T-helper 22 cell (primary cell): Measurements from ENCODE around the gene L3MBTL2.

Source experiments
- DNase-seq: peaks from one replicate; pipeline ENCODE4 v3.0.0-alpha.2; 2020; ENCODE audit warnings: low read depth

Gene L3MBTL2

DNA sequence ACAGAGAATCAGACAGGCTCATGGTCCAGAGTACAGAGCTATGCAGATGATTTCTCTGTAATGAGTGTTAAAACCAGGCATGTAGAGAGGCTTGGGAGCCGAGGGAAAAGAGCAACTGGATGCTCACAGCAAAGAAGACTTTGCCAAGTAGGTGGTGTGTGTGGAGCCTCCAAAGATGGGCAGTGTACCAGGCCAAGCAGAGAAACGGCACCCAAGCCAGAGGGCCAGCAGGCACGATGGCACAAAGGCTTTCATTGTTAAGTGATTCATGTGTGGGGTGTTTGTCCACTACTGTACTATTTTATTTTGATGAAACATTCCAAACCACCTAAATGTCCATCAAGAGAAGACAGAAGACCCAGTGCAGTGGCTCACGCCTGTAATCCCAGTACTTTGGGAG is 69.7 kb downstream of the L3MBTL2 start:
- no peak for DNase-seq

DNA sequence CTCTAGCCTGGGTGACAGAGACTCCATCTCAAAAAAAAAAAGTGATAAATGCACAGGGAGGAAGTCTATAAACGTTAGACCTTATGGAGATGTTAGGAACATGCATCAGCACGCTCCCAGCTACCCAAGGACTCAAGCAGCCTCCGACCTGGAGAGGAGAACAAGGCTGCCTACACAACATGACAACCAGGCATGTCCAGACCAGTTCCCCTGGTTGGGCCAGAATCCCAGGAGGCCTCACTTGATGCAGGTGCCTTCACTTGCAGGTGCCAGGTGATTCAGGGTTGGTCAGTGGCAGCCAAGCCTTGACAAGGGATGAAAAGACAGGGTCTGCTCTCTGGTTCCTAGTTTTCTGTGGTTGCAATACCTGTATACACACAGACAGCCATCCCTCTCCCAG is 75.0 kb downstream of the L3MBTL2 start:
- DNase-seq, result no peak

DNA sequence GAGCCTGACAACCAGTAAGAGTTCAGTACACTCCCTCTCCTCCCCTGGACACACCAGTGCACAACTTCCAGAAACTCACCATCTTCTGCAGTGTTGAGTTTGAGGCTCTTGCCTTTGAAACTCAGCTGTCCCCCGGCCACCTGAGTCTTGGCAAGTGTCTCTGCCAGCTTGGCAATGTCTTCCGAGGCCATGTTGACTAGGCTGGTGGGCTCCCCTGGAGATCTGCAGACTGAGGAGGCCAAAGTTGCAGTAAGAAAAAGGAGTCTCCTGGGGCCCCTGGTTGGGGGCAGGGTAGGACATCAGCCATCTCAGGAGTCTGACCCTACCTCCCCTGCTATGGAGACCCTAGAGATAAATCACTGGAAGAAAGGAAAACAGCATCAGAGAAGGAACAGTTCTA is 75.7 kb downstream of the L3MBTL2 start:
- DNase-seq, result no peak
